Activated CD4-positive, alpha-beta T cell treated with anti-CD3 and anti-CD28 coated beads, Interleukin-2, amount 10 ng/mL, durations not matched to agents 7 days and 5 days (primary cell): Measurements from ENCODE around the gene ZNF512. TPM values are rescaled to one million over a fixed set of nuclear protein-coding genes. Genes with fewer than 3 reads are reported as not detected.

Experiments
- total RNA-seq, 2 experiments: library from RNA; stranded (reverse); gene quantifications; one replicate each; pipeline ENCODE4 v1.2.3, GENCODE V29; 2021

The ZNF512 gene
- total RNA-seq, 2 experiments from 2014 or later: 42.3 to 51.5 TPM

Other genes starting within 250 kb of the ZNF512 start
- gene GTF3C2, start 226.3 kb upstream of the ZNF512 start, total RNA-seq: 10 to 100 TPM; 54.3 to 59.0 TPM
- 10 to 100 TPM; 40.9 to 42.2 TPM for gene EIF2B4, start 212.7 kb upstream of the ZNF512 start, total RNA-seq
- 100 to 1,000 TPM; 109 to 120 TPM for gene SNX17, start 212.4 kb upstream of the ZNF512 start, total RNA-seq
- gene ZNF513, start 202.3 kb upstream of the ZNF512 start, total RNA-seq: 10 to 100 TPM; 14.3 to 15.4 TPM
- gene PPM1G, start 173.5 kb upstream of the ZNF512 start, total RNA-seq: 100 to 1,000 TPM; 109 TPM
- gene NRBP1, start 154.4 kb upstream of the ZNF512 start, total RNA-seq: 10 to 100 TPM; 77.1 to 82.3 TPM
- 1 to 10 TPM; 7.1 to 8.3 TPM for gene KRTCAP3, start 140.7 kb upstream of the ZNF512 start, total RNA-seq
- gene IFT172, start 93.3 kb upstream of the ZNF512 start, total RNA-seq: 1 to 10 TPM; 9.3 to 9.8 TPM
- not detected for gene FNDC4, start 87.8 kb upstream of the ZNF512 start, total RNA-seq
- not detected for gene GCKR, start 86.2 kb upstream of the ZNF512 start, total RNA-seq
- gene CCDC121, start 46.0 kb downstream of the ZNF512 start, total RNA-seq: 1 to 10 TPM in 1 of 2 experiments, under 1 TPM in 1; 1.00 to 1.2 TPM
- gene GPN1, start 46.0 kb downstream of the ZNF512 start, total RNA-seq: 10 to 100 TPM; 36.3 to 44.1 TPM
- 10 to 100 TPM; 34.5 to 36.2 TPM for gene SUPT7L, start 80.6 kb downstream of the ZNF512 start, total RNA-seq
- gene SLC4A1AP, start 80.8 kb downstream of the ZNF512 start, total RNA-seq: 10 to 100 TPM; 22.7 to 23.5 TPM
- gene MRPL33, start 188.7 kb downstream of the ZNF512 start, total RNA-seq: 10 to 100 TPM; 43.5 to 49.7 TPM